GM19438 (cell line): Measurements from ENCODE around the gene KCTD1.
"Not testable (repeated sequence)": the region's sequence is repeated elsewhere in the genome, so short reads cannot be mapped to it uniquely, and the experiment has no call there.

ENCODE experiments used
- ATAC-seq: cut with Tn5 transposase; IDR thresholded peaks from one replicate; pipeline ENCODE4 v1.9.1; 2021; ENCODE audit warnings: low read depth; ENCODE audit not compliant: unreplicated experiment

The KCTD1 gene

GRCh38 chr18:26460449-26461091 lies 87.8 kb downstream of the KCTD1 start:
- ATAC-seq, result peak; percentile 84

GRCh38 chr18:26459884-26460283 lies 88.5 kb downstream of the KCTD1 start:
- no peak for ATAC-seq

- no peak for ATAC-seq
These were observed 89.0 kb downstream of the KCTD1 start for GRCh38 chr18:26459340-26459739.

GRCh38 chr18:26458526-26459232 lies 89.7 kb downstream of the KCTD1 start:
- ATAC-seq, result peak; percentile 44

- ATAC-seq, result no peak
These were observed 90.6 kb downstream of the KCTD1 start for GRCh38 chr18:26457611-26458353.

GRCh38 chr18:26457195-26457594 lies 91.2 kb downstream of the KCTD1 start:
- no peak for ATAC-seq

- ATAC-seq, result no peak
These were observed 92.3 kb downstream of the KCTD1 start for GRCh38 chr18:26456070-26456491.

- no peak for ATAC-seq
These were observed 92.7 kb downstream of the KCTD1 start for GRCh38 chr18:26455639-26456038.

- ATAC-seq, result no peak
These were observed 93.7 kb downstream of the KCTD1 start for GRCh38 chr18:26454616-26455015.

- no peak for ATAC-seq
These were observed 94.2 kb downstream of the KCTD1 start for GRCh38 chr18:26454192-26454591.

- peak; percentile 47 for ATAC-seq
These were observed 94.9 kb downstream of the KCTD1 start for GRCh38 chr18:26453386-26453901.

GRCh38 chr18:26450989-26451682 lies 97.2 kb downstream of the KCTD1 start:
- ATAC-seq, result no peak

- ATAC-seq, result no peak
These were observed 99.6 kb downstream of the KCTD1 start for GRCh38 chr18:26448714-26449159.

- no peak for ATAC-seq
These were observed 104.5 kb downstream of the KCTD1 start for GRCh38 chr18:26443853-26444252.

GRCh38 chr18:26442126-26442525 lies 106.2 kb downstream of the KCTD1 start:
- ATAC-seq, result no peak

- ATAC-seq, result no peak
These were observed 107.7 kb downstream of the KCTD1 start for GRCh38 chr18:26440644-26441043.

- no peak for ATAC-seq
These were observed 108.8 kb downstream of the KCTD1 start for GRCh38 chr18:26439537-26439936.

- peak; percentile 93 for ATAC-seq
These were observed 109.4 kb downstream of the KCTD1 start for GRCh38 chr18:26438980-26439379.

- ATAC-seq, result not testable (repeated sequence)
These were observed 110.7 kb downstream of the KCTD1 start for GRCh38 chr18:26437634-26438033.

- ATAC-seq, result no peak
These were observed 111.9 kb downstream of the KCTD1 start for GRCh38 chr18:26436176-26437051.
